Esophagus (tissue), 2 donors: ENCODE data around the gene TNRC18. TPM values are rescaled to one million over a fixed set of nuclear protein-coding genes. Genes with fewer than 3 reads are reported as not detected.
"Not testable (repeated sequence)": the region's sequence is repeated elsewhere in the genome, so short reads cannot be mapped to it uniquely, and the experiment has no call there.

ENCODE experiments used
- H3K27ac ChIP-seq, 2 donors: one replicate each; pipeline ENCODE4 v1.5.1; 2013; ENCODE audit warnings: low read depth in 2 of 2, mild to moderate bottlenecking in 2 of 2, inconsistent platforms in 1 of 2, low read length in 1 of 2, moderate library complexity in 1 of 2
- H3K27me3 ChIP-seq, 2 donors: one replicate each; pipeline ENCODE4 v1.6.1; 2013; ENCODE audit warnings: low read length in 2 of 2, control low read depth in 1 of 2, mild to moderate bottlenecking in 1 of 2; ENCODE audit not compliant: insufficient read depth in 2 of 2, control insufficient read depth in 1 of 2
- H3K36me3 ChIP-seq, 2 donors: one replicate each; pipeline ENCODE4 v1.6.1; 2013; ENCODE audit warnings: low read length in 1 of 2; ENCODE audit not compliant: control insufficient read depth in 2 of 2, insufficient read depth in 2 of 2
- H3K4me1 ChIP-seq, 2 donors: one replicate each; pipeline ENCODE4 v1.6.1; 2013; ENCODE audit warnings: low read length in 1 of 2; ENCODE audit not compliant: control insufficient read depth in 2 of 2, insufficient read depth in 2 of 2
- H3K4me3 ChIP-seq, 2 donors: one replicate each; pipeline ENCODE4 v1.5.1; 2013; ENCODE audit warnings: low read length in 2 of 2, mild to moderate bottlenecking in 2 of 2, low read depth in 1 of 2, moderate library complexity in 1 of 2
- H3K9me3 ChIP-seq, 2 donors: one replicate each; pipeline ENCODE4 v1.6.1; 2013; ENCODE audit warnings: mild to moderate bottlenecking in 2 of 2, low read depth in 1 of 2, low read length in 1 of 2, moderate library complexity in 1 of 2; ENCODE audit not compliant: control insufficient read depth in 2 of 2, insufficient read depth in 1 of 2
- WGBS, 2 donors: extraction: QIAGEN DNeasy Blood & Tissue Kit; methylation state at CpG; one replicate each; pipeline ENCODE4 v1.1.7; 2013; 5-methylcytosine and 5-hydroxymethylcytosine counted together
- polyA plus RNA-seq, 2 donors: library from polyadenylated mRNA; stranded (reverse); fragments of 200-250 nt; gene quantifications; one replicate each; pipeline ENCODE4 v1.2.3, GENCODE V29; 2013
- donor health status: healthy with polysubstance abuse.
- donor health status: Bipolar disorder and iron deficiency.

TNRC18 gene
- polyA plus RNA-seq, 2 donors, result 18.0 to 34.0 TPM

DNA sequence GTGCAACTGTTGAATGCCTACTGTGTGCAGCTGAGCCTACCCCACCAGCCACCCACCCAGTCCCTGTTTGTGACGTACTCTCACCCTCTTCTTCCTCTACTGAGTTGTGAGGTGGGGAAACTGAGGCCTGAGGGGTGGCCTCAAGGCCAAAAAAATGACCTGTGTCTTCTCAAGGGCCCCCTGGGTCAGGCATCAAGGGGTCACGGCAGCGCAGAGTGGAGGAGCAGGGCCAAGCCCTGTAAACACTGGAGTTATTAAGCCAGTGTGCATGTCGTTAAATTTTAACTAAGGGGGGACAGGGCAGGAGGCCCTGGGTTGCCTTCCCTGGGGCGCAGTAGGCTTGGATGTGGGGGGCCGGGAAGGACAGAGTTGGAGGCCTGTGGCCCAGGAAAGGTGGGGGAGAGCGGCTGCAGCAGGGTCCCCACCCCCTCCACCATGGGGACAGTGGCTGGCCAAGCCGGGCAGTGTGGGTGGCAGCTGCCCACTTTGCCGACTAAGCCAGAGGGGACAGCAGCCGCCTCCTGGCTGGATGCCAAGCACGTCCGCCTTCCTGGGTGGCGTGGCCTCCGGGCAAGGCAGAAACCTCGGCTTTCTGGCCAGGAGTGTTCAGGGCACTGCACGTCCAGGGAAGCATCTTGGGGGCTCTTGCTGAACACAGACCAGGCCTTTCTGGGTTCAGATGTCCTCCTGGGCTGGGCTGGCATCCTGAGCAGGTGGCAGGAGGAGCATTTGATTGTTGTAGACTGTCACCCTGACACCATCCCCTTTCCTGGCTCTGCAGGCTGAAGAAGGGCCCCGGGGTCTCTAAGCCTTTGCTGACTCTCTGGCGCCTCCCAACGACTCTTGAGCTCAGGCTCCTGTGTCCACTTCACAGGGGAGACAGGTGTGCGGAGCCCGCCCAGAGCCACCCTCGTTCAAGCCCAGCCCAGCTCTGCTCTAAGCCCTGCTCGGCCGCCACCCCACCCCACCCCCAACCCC lies 139.0 kb downstream of the TNRC18 start:
- Histone ChIP-seq H3K27me3 (no peaks in the 10 kb centered on the region), H3K27ac (no peak overlapping the region), H3K9me3 (no peaks in the 10 kb centered on the region), H3K4me3 (no peak overlapping the region), H3K36me3 (no peaks in the 10 kb centered on the region), H3K4me1 (no peaks in the 10 kb centered on the region)
- 41 to 45% methylated on average over 24 of the region's 24 CpGs for WGBS, 2 donors

DNA sequence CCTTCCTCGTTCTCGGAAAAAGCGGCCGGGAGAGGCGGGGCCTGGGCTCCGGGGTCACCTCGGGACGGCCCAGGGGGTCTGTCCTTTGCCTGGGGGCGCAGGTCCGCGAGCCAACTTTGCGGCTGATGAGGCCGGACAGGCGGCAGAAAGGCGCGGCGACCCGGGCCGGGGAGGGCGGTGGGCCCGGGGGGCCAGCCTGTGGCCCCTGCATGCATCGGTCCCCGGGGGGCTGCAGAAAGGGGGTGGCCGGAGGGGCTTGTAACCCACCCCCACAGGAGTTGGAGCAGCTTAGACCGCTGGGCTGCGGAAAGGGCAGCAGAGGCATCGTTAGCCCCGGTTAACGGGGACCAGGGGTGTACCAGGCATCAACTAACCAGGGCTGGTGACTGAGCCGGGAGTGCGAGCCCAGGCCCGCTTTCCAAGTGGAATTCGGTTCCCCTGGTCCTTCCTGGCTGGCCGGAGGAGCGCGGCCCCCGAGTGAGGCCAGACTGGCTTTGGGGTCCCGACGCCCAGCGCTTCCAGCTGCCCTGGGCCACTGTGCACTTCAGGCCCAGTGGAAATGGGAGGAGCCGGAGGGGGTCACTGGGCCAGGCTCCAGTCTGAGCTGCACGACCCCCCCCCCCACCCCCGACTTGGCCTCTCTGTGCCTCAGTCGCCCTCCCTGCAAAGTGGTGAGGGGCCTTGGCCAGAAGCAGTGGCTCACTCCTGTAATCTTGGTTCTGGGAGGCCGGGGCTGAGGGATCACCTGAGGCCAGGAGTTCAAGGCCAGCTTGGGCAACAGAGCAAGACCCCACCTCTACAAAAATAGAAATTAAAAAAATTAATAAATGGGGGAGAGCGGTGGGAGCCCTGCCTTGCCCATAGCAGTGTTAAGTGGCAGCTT lies 140.0 kb downstream of the TNRC18 start:
- Histone ChIP-seq H3K4me1 (no peaks in the 10 kb centered on the region), H3K4me3 (peak overlapping the region in 1 of 2 donors; percentile 52), H3K9me3 (no peaks in the 10 kb centered on the region), H3K27ac (no peak overlapping the region), H3K27me3 (no peaks in the 10 kb centered on the region), H3K36me3 (no peaks in the 10 kb centered on the region)
- WGBS, 2 donors, result 11 to 12% methylated on average over 38 to 46 of the region's 46 CpGs

DNA sequence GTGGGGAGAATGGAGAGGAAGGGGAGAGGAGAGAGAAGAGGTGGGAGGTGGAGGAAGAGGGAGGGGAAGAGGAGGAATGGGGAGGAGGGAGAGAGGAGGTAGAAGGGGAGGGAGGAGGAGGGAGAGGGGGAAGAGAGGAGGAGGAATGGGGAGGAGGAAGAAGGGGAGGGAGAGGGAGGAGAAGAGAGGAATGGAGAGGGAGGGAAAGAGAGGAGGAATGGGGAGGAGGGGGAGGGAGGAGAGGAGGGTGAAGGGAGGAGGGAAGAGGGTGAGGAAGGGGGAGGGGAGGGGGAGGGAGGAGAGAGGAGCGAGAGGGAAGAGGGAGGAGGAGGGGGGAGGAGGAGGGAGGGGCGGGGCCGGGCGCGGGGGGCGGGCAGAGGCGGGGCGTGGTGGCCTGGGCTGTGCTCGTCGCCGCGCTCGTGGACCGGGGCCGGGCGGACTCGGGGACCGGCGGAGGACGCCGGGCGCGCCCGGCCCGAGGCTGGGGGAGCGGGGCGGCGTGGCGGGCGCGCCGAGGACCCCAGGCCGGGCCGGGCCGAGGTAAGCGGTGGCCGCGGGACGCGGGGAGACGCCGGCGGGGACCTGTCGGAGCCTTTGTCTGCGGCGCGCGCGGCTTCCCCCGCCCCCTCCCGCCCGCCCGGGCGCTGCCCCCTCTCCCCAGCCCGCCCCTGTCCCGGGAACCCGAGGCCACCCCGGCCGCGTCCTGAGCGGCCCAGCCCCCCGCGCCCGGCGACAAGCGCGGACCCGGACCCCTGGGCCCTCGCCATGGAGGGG lies 140.9 kb downstream of the TNRC18 start, which contains the start of gene SLC29A4:
TSS of gene SLC29A4 (plus strand) at position 401 of the 774 bp plus-strand sequence. CDS start 4,874 bp downstream, outside the sequence.
- H3K4me1 ChIP-seq, result no peaks in the 10 kb centered on the region
- no peaks in the 10 kb centered on the region for H3K27me3 ChIP-seq
- 0 to 3% methylated on average over 8 to 66 of the region's 69 CpGs for WGBS, 2 donors
- H3K36me3 ChIP-seq, result no peaks in the 10 kb centered on the region
- no peaks in the 10 kb centered on the region for H3K9me3 ChIP-seq
- no peak within 1 kb of the TSS for H3K27ac ChIP-seq
- H3K4me3 ChIP-seq, result peak within 1 kb of the TSS in 1 of 2 donors; percentile 52

DNA sequence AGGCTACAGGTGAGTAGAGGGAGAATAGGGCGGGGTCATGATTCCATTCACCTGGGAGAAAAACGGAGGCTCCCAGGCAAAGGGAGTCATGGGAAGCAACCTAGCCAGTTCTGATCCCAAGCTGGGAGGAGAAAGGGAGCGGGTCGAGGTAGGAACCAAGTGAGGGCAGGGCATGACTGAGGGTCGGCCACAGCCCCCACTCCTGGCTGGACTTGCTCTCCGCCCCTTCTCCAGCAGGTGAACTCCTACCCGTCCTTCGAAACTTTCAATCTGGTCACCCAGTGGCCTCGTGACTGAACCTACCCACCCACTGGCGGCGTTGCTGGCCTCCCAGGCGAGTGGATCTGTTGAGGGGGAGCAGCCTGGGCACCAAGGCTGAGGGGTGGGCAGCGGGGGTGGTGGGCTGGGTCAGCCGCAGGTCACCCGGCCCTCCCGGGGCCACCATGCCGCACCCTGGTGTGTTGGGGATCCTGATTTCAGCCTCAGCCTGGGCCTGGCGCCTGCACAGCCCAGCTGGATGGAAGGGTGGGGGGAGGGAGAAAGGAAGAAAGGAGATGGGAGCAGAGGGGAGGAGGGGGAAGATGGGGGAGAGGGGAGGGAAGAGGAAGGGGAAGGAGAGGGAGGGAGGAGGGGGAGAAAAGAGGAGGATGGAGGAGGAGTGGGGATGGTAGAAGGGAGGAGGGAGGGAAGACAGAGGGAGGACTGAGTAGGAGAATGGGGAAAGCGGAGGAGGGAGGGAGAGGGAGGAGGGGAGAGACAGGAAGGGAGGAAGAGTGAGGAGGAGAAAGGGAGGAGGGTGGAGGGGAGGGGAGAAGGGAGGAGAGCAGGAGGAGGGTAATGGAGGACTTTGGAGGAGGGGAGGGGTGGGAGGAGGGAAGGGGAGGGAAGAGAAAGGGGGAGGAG lies 141.8 kb downstream of the TNRC18 start:
- H3K27ac ChIP-seq, H3K36me3 ChIP-seq, H3K9me3 ChIP-seq, H3K27me3 ChIP-seq, H3K4me3 ChIP-seq, H3K4me1 ChIP-seq: not testable (repeated sequence)
- 43 to 53% methylated on average over 16 to 19 of the region's 19 CpGs for WGBS, 2 donors

DNA sequence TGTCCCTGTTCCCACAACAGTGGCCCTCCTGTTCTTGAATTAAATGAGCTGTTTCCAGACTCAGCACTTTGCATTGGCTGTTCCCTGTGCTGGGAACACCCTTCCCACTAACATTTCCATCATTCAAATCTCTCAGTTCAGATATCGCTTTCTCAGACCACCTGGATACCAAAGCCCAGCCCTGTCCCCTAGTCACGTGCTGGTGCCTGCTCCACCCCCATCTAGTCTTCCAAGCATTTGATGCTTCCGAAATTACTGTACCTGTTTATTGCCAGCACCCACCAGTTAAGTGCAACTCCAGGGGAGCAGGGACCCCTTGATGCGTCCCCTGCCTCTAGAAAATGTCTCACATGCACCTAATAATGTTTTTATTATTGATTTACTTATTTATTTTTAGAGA lies 143.9 kb downstream of the TNRC18 start:
- H3K27ac ChIP-seq, result no peak overlapping the region
- no peaks in the 10 kb centered on the region for H3K4me1 ChIP-seq
- no peaks in the 10 kb centered on the region for H3K27me3 ChIP-seq
- WGBS, 2 donors, result 80 to 84% methylated on average over 4 of the region's 4 CpGs
- H3K4me3 ChIP-seq, result no peak overlapping the region
- H3K36me3 ChIP-seq, result no peaks in the 10 kb centered on the region
- no peaks in the 10 kb centered on the region for H3K9me3 ChIP-seq

DNA sequence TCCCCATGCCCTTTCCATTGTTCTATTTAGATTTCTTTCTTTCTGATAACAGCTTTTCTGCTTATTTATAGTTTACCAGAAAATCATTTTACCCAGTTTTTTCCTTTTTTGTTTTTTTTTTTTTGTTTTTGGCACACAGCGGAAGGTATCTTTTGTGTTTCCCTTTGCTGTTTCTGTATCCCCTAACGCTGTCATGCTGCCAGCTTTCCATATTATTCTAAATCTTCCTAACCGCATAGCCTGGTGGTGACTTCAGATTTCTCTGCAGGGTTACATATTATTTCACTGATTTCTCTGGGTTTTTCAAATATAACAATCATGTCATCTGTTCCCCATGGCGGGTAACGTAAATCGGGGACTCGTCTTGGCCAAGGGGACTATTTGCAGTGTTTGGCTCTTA lies 144.9 kb downstream of the TNRC18 start:
- Histone ChIP-seq H3K4me1 (no peaks in the 10 kb centered on the region), H3K36me3 (no peaks in the 10 kb centered on the region), H3K9me3 (no peaks in the 10 kb centered on the region), H3K27me3 (no peaks in the 10 kb centered on the region), H3K27ac (no peak overlapping the region), H3K4me3 (no peak overlapping the region)
- 28 to 52% methylated on average over 7 of the region's 7 CpGs for WGBS, 2 donors

DNA sequence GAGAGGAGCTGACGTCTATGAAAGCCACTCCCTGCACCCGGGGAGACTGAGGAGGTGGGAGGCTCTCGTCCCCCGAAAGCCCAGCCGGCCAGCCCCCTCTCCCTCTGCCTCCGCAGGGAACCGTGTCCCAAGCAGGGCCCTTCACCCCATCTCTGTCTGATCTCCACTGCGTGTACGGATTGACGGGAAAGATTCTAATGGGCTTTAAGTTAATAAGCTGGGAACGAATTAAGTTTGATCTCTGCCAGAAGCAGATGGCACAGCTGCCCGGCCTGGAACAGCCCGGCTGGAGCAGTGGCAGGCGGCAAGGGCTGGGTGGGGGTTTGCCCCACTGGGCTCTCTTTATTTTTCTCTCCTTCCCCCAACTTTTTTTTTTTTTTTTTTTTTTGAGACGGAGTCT lies 147.0 kb downstream of the TNRC18 start:
- Histone ChIP-seq H3K4me1 (no peaks in the 10 kb centered on the region), H3K9me3 (no peaks in the 10 kb centered on the region), H3K4me3 (no peak overlapping the region), H3K27me3 (no peaks in the 10 kb centered on the region), H3K27ac (no peak overlapping the region), H3K36me3 (no peaks in the 10 kb centered on the region)
- WGBS, 2 donors, result 66 to 77% methylated on average over 15 of the region's 15 CpGs

DNA sequence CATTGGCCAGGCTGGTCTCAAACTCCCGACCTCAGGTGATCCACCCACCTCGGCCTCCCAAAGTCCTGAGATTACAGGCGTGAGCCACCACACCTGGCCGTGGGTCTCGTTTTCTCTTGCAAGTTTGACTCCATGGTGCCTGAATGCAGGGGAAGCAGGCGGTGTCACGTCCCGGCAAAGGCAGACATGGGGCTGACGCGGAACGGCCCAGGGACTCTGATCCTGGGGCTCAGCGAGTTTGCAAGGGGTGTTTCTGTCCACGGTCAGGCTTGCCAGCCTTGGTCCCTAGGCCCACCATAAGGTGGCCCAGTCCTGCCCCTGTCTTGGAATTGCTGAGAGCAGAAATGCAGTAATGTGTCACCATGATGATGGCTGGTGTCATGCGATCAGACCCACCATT lies 147.5 kb downstream of the TNRC18 start:
- not testable (repeated sequence) for H3K9me3 ChIP-seq, H3K4me1 ChIP-seq, H3K27me3 ChIP-seq, H3K27ac ChIP-seq, H3K4me3 ChIP-seq, H3K36me3 ChIP-seq
- 87 to 88% methylated on average over 14 of the region's 14 CpGs for WGBS, 2 donors
